Endodermal cell (in vitro differentiated cells): ENCODE data around the gene ERG. TPM values are rescaled to one million over a fixed set of nuclear protein-coding genes. Genes with fewer than 3 reads are reported as not detected.

ENCODE experiments used
- DNase-seq: peaks from one replicate; pipeline ENCODE4 v3.0.0-alpha.2; 2017
- H3K27ac ChIP-seq: 2 replicates; pipeline ENCODE4 v1.5.1; 2013; ENCODE audit warnings: mild to moderate bottlenecking, low read depth, low read length, moderate library complexity
- H3K27me3 ChIP-seq: 2 replicates; pipeline ENCODE4 v1.6.1; 2013; ENCODE audit warnings: mild to moderate bottlenecking, low read length, moderate library complexity; ENCODE audit not compliant: insufficient read depth, control insufficient read depth, poor library complexity, severe bottlenecking
- H3K36me3 ChIP-seq: 2 replicates; pipeline ENCODE4 v1.7.0; 2013; ENCODE audit warnings: mild to moderate bottlenecking, low read length, moderate library complexity; ENCODE audit not compliant: control insufficient read depth, insufficient read depth
- H3K4me1 ChIP-seq: one replicate; pipeline ENCODE4 v1.7.0; 2013; ENCODE audit warnings: low read length; ENCODE audit not compliant: control insufficient read depth, insufficient read depth
- H3K4me3 ChIP-seq: 2 replicates; pipeline ENCODE4 v1.5.1; 2013; ENCODE audit warnings: mild to moderate bottlenecking, low read length, moderate library complexity
- H3K9ac ChIP-seq: 2 replicates; pipeline ENCODE4 v1.6.1; 2013; ENCODE audit warnings: mild to moderate bottlenecking, low read length, moderate library complexity; ENCODE audit not compliant: poor library complexity, severe bottlenecking; ENCODE audit errors: extremely low read depth
- H3K9me3 ChIP-seq: 2 replicates; pipeline ENCODE4 v1.6.1; 2013; ENCODE audit warnings: mild to moderate bottlenecking, low read length, moderate library complexity; ENCODE audit not compliant: control insufficient read depth
- H3K27ac Mint-ChIP-seq: 2 replicates; pipeline ENCODE4 v1.8.0; 2020; ENCODE audit warnings: mixed read lengths
- H3K27me3 Mint-ChIP-seq: 2 replicates; pipeline ENCODE4 v1.8.0; 2021; ENCODE audit warnings: mild to moderate bottlenecking, mixed read lengths; ENCODE audit not compliant: insufficient read depth
- H3K36me3 Mint-ChIP-seq: 2 replicates; pipeline ENCODE4 v1.8.0; 2020; ENCODE audit warnings: low read depth, mixed read lengths
- H3K4me1 Mint-ChIP-seq: 2 replicates; pipeline ENCODE4 v1.8.0; 2020; ENCODE audit warnings: mixed read lengths
- H3K4me3 Mint-ChIP-seq: 2 replicates; pipeline ENCODE4 v1.8.0; 2020; ENCODE audit warnings: mild to moderate bottlenecking, moderate library complexity, mixed read lengths
- H3K9me3 Mint-ChIP-seq: 2 replicates; pipeline ENCODE4 v1.8.0; 2020; ENCODE audit warnings: mild to moderate bottlenecking, mixed read lengths
- WGBS, 2 experiments: methylation state at CpG; one replicate each; pipeline versions ENCODE4 v1.1.5 to v1.1.7; 2013; ENCODE audit warnings: missing lambda C conversion rate in 2 of 2, mixed read lengths in 1 of 2; ENCODE audit not compliant: insufficient coverage in 1 of 2, insufficient read length in 1 of 2; 5-methylcytosine and 5-hydroxymethylcytosine counted together
- total RNA-seq, 2 donors: library from RNA; stranded (reverse); fragmentation: NEBNext Ultra II Directional in 1 of 2; extraction: Animal tissue kit (Norgen Biotek cat#: 25700) in 1 of 2; gene quantifications; 2 replicates in 1 of 2; 3 replicates in 1 of 2; pipeline ENCODE4 v1.2.1, GENCODE V29; 2021
- TF ChIP-seq, protein P1 (sequence below): fragments of 200-600 bp; sonication (generic); conservative IDR thresholded peaks from 2 replicates; pipeline ENCODE4 v1.5.0; 2021; ENCODE audit warnings: antibody characterized with exemption, mild to moderate bottlenecking

Gene ERG
- total RNA-seq, 2 donors from 2014 or later: not detected

DNA sequence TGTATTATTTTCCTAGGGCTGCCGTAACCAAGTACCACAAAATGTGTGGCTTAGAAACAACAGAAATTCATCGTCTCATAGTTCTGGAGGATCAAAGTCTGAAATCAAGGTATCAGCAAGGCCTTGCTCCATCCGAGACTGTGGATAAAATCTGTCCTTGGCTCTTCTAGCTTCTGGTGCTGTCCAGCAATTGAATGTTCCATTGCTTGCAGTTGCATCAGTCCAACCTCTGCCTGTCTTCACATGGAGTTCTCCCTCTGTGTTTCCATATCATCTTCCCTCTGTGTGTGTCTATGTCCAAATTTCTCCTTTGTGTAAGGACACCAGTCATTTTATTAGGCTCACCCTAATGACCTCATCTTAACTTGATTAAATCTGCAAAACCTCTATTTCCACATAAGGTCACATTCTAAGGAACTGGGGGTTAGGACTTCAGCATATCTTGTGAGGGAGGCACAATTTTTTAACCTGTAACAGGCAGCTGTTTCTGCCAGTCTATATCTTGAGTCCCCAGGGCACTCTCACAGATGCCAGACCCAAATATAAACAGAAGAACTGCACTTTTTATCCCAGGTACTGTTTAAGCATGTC lies 84.2 kb downstream of the ERG start:
- H3K27me3 Mint-ChIP-seq: no peaks in the 10 kb centered on the region

DNA sequence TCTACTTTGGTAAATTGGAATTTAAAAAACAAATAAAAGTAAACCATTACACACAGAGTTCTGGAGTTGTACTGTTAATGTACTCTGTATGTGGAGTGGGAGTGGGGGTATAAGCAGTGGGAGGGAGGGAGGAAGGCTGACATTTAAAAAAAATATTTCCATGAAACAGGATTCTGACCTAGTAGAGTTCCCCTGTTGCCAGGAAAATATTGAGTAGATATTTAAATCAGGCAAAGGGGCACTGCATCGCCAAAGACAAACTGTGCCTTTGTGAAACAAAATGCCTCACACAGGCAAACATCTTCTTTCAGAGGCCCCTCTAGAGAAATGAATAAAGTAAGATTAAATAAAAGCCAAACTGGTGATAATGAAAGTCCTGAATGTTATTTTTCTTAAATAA lies 87.8 kb downstream of the ERG start:
- no peak for DNase-seq
- H3K4me1 Mint-ChIP-seq: peaks cover under 1% of the 10 kb centered on the region

More for the DNA sequence above, 84.2 kb downstream of the ERG start:
- Histone ChIP-seq H3K9ac (no peak overlapping the region), H3K36me3 (no peaks in the 10 kb centered on the region), H3K27ac (no peak overlapping the region), H3K4me1 (no peaks in the 10 kb centered on the region), H3K4me3 (no peak overlapping the region), H3K27me3 (no peaks in the 10 kb centered on the region), H3K9me3 (no peaks in the 10 kb centered on the region)
- TF ChIP-seq, protein P1, sequence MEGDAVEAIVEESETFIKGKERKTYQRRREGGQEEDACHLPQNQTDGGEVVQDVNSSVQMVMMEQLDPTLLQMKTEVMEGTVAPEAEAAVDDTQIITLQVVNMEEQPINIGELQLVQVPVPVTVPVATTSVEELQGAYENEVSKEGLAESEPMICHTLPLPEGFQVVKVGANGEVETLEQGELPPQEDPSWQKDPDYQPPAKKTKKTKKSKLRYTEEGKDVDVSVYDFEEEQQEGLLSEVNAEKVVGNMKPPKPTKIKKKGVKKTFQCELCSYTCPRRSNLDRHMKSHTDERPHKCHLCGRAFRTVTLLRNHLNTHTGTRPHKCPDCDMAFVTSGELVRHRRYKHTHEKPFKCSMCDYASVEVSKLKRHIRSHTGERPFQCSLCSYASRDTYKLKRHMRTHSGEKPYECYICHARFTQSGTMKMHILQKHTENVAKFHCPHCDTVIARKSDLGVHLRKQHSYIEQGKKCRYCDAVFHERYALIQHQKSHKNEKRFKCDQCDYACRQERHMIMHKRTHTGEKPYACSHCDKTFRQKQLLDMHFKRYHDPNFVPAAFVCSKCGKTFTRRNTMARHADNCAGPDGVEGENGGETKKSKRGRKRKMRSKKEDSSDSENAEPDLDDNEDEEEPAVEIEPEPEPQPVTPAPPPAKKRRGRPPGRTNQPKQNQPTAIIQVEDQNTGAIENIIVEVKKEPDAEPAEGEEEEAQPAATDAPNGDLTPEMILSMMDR: no peak
- no peaks in the 10 kb centered on the region for H3K36me3 Mint-ChIP-seq
- WGBS, 2 experiments: 90 to 91% methylated on average over 3 of the region's 3 CpGs
- no peak for DNase-seq
- H3K4me1 Mint-ChIP-seq: peaks cover 5% of the 10 kb centered on the region
- no peak overlapping the region for H3K4me3 Mint-ChIP-seq
- H3K27ac Mint-ChIP-seq: no peak overlapping the region
- H3K9me3 Mint-ChIP-seq: no peaks in the 10 kb centered on the region

DNA sequence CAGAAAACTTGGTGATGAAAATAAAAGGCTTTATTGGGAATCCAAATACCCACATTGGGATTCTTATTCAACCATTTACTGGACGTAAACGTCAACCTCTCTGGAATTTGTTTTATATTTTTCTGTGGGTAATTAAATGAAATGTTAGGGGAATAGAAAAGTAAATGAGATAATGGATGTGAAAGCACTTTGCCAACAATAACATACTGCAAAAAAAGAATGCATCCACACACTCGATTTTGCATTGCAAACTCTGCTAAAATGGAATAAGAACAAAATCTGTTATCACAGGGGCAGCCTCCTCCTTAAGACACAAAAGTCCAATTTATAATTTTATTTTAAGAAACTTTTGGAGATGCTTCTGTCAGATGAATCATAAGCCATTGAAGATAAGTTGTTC lies 88.4 kb downstream of the ERG start:
- H3K27me3 ChIP-seq: no peaks in the 10 kb centered on the region
- TF ChIP-seq, protein P1: no peak
- no peak for DNase-seq
- Mint-ChIP-seq H3K27ac (no peak overlapping the region), H3K27me3 (no peaks in the 10 kb centered on the region), H3K9me3 (peaks cover 2% of the 10 kb centered on the region), H3K4me3 (no peak overlapping the region), H3K4me1 (no peaks in the 10 kb centered on the region), H3K36me3 (no peaks in the 10 kb centered on the region)
- no peak overlapping the region for H3K4me3 ChIP-seq
- no peaks in the 10 kb centered on the region for H3K4me1 ChIP-seq
- H3K36me3 ChIP-seq: no peaks in the 10 kb centered on the region
- 92 to 100% methylated on average over 1 to 3 of the region's 3 CpGs for WGBS, 2 experiments
- no peak overlapping the region for H3K27ac ChIP-seq
- no peaks in the 10 kb centered on the region for H3K9me3 ChIP-seq
- no peak overlapping the region for H3K9ac ChIP-seq

More for the DNA sequence above, 87.8 kb downstream of the ERG start:
- Mint-ChIP-seq H3K9me3 (peaks cover 2% of the 10 kb centered on the region), H3K4me3 (no peak overlapping the region), H3K36me3 (no peaks in the 10 kb centered on the region), H3K27ac (no peak overlapping the region), H3K27me3 (no peaks in the 10 kb centered on the region)
- H3K4me3 ChIP-seq: no peak overlapping the region
- H3K27ac ChIP-seq: no peak overlapping the region
- no peaks in the 10 kb centered on the region for H3K36me3 ChIP-seq
- no peaks in the 10 kb centered on the region for H3K27me3 ChIP-seq
- H3K4me1 ChIP-seq: no peaks in the 10 kb centered on the region
- WGBS, 2 experiments: 67% methylated on average over 1 of the region's 1 CpG; no CpG with 5 or more reads in 1 of the 2 experiments
- no peaks in the 10 kb centered on the region for H3K9me3 ChIP-seq
- no peak overlapping the region for H3K9ac ChIP-seq
- TF ChIP-seq, protein P1: no peak
